Gastrocnemius medialis (tissue), 4 donors: ENCODE results near the gene ATL1. TPM values are rescaled to one million over a fixed set of nuclear protein-coding genes. Genes with fewer than 3 reads are reported as not detected.

ENCODE experiments used
- ATAC-seq, 2 donors: fragments of 150-250 bp; one replicate each; pipeline ENCODE4 v1.9.1; 2016
- DNase-seq, 2 donors: peaks; one replicate each; pipeline ENCODE4 v3.0.0-alpha.2; 2019
- H3K27ac ChIP-seq, 4 donors: fragments of 200-600 bp; sonication (generic); 1 replicate in 1 of 4; 2 replicates in 3 of 4; pipeline ENCODE4 v1.5.1; 2016 to 2018; ENCODE audit warnings: mild to moderate bottlenecking in 2 of 4, moderate library complexity in 1 of 4
- H3K27me3 ChIP-seq, 3 donors: fragments of 200-600 bp; sonication (generic) in 2 of 3; 1 replicate in 1 of 3; 2 replicates in 2 of 3; pipeline versions ENCODE4 v1.5.1 to v1.6.0; 2016 to 2019; ENCODE audit warnings: mild to moderate bottlenecking in 1 of 3, moderate library complexity in 1 of 3
- H3K36me3 ChIP-seq, 2 donors: fragments of 200-600 bp; sonication (generic) in 1 of 2; one replicate each; pipeline ENCODE4 v1.5.1; 2017 to 2018
- H3K4me1 ChIP-seq, 2 donors: fragments of 200-600 bp; sonication (generic) in 1 of 2; one replicate each; pipeline ENCODE4 v1.5.1; 2016 to 2017; ENCODE audit warnings: mild to moderate bottlenecking in 2 of 2
- H3K4me3 ChIP-seq, 4 donors: fragments of 200-600 bp; sonication (generic) in 3 of 4; 1 replicate in 1 of 4; 2 replicates in 3 of 4; pipeline ENCODE4 v1.5.1; 2016 to 2019; ENCODE audit warnings: mild to moderate bottlenecking in 2 of 4
- H3K9me3 ChIP-seq, 3 donors: fragments of 200-600 bp; sonication (generic) in 2 of 3; 1 replicate in 1 of 3; 2 replicates in 2 of 3; pipeline ENCODE4 v1.5.1; 2016 to 2019
- POLR2A ChIP-seq, 2 donors: fragments of 450-650 bp; IDR thresholded peaks; one replicate each; pipeline ENCODE4 v1.6.1; 2017; ENCODE audit warnings: antibody characterized with exemption in 2 of 2, mild to moderate bottlenecking in 2 of 2, moderate library complexity in 2 of 2
- in situ Hi-C, 4 donors: fragments of 200-750 bp; cut with MboI; loops; one replicate each; pipeline versions ENCODE4 v1.15.0 to v1.8.0; 2017; ENCODE audit warnings: low sequenced_read_pairs in 4 of 4
- intact Hi-C: fragments of 100-400 bp; cut with DNase I; formaldehyde crosslinking; loops from one replicate; pipeline ENCODE4 v1.15.1; 2023; ENCODE audit warnings: low total_unique reads
- total RNA-seq, 4 donors: library from RNA; depleted of rRNA; stranded (reverse); fragments of >200 nt; gene quantifications; one replicate each; pipeline versions ENCODE4 v1.1.0 to v1.2.3, GENCODE V29; 2016
- TF ChIP-seq, protein P1 (sequence below), 5 experiments: fragments of 450-650 bp in 3 of 5; fragments of 200-600 bp in 2 of 5; sonication (generic) in 2 of 5; IDR thresholded peaks in 4 of 5; conservative IDR thresholded peaks in 1 of 5; 1 replicate in 4 of 5; 2 replicates in 1 of 5; pipeline ENCODE4 v1.5.1; 2016 to 2019; ENCODE audit warnings: antibody characterized with exemption in 5 of 5, mild to moderate bottlenecking in 3 of 5, moderate library complexity in 3 of 5

ATL1 gene
- total RNA-seq, 4 donors from 2014 or later: 0.15 to 1.3 (median 0.58) TPM

DNA sequence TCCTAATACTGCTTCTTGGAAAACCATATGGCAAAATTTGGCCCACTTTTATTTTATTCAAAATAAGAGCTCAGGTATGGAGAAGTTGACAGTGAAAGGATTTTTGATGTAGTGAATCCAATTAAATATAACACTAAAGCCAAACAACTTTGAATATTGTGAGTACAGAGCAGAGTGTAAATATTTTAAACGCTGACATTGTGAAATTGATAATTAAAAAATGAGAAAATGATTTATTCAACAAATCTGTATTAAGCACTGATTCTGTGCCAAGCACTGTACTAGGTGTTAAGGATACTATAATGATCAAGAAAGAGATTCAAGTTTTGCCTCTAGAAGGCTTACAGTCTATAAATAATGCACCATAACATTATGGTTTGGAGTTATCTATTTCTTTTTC lies 50.5 kb downstream of the ATL1 start:
- in situ Hi-C loops (loop anchor here in 2 of 4 donors (10.0 kb wide), 2 partner anchors 104 to 164 kb away; no protein-coding TSS in a partner anchor), intact Hi-C loops (no loop called here)
- Histone ChIP-seq H3K4me1 (no peaks in the 10 kb centered on the region), H3K9me3 (no peaks in the 10 kb centered on the region), H3K27ac (no peak overlapping the region), H3K27me3 (no peaks in the 10 kb centered on the region), H3K4me3 (no peak overlapping the region), H3K36me3 (no peaks in the 10 kb centered on the region)
- TF ChIP-seq, protein P1, sequence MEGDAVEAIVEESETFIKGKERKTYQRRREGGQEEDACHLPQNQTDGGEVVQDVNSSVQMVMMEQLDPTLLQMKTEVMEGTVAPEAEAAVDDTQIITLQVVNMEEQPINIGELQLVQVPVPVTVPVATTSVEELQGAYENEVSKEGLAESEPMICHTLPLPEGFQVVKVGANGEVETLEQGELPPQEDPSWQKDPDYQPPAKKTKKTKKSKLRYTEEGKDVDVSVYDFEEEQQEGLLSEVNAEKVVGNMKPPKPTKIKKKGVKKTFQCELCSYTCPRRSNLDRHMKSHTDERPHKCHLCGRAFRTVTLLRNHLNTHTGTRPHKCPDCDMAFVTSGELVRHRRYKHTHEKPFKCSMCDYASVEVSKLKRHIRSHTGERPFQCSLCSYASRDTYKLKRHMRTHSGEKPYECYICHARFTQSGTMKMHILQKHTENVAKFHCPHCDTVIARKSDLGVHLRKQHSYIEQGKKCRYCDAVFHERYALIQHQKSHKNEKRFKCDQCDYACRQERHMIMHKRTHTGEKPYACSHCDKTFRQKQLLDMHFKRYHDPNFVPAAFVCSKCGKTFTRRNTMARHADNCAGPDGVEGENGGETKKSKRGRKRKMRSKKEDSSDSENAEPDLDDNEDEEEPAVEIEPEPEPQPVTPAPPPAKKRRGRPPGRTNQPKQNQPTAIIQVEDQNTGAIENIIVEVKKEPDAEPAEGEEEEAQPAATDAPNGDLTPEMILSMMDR (IDR thresholded peaks at IDR 0.05 in 4 of 5, conservative IDR thresholded peaks at IDR 0.05 in 1 of 5): no peak
- no peak for TF ChIP-seq POLR2A (IDR thresholded peaks at IDR 0.05)
- no peak for DNase-seq
- ATAC-seq: no peak

DNA sequence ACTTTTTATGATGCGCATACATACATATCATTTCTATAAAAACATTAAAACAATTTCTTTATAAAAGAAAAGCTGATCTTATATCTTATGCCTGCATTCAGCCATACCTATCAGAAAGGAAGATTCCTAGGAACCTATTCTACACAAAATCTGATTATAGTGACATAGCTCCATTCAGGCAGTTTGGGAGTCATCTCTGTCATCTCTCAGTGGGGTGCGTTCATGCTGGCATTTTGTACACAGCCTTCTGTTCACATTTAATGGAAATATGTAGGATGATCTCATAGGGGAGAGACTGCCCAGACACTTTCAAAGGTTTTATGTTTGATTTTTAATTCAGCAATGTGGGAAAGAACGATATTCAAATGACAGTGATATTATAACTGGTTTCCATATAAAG lies 52.9 kb downstream of the ATL1 start:
- H3K9me3 ChIP-seq: no peaks in the 10 kb centered on the region
- in situ Hi-C loops: loop anchor here in 2 of 4 donors (10.0 kb wide), 2 partner anchors 102 to 162 kb away; no protein-coding TSS in a partner anchor
- no peak overlapping the region for H3K4me3 ChIP-seq
- no peaks in the 10 kb centered on the region for H3K27me3 ChIP-seq
- no peaks in the 10 kb centered on the region for H3K4me1 ChIP-seq
- DNase-seq: no peak
- intact Hi-C loops: no loop called here
- no peak overlapping the region for H3K27ac ChIP-seq
- TF ChIP-seq, protein P1 (IDR thresholded peaks at IDR 0.05 in 4 of 5, conservative IDR thresholded peaks at IDR 0.05 in 1 of 5): no peak
- TF ChIP-seq POLR2A (IDR thresholded peaks at IDR 0.05): no peak
- ATAC-seq: no peak
- H3K36me3 ChIP-seq: no peaks in the 10 kb centered on the region

DNA sequence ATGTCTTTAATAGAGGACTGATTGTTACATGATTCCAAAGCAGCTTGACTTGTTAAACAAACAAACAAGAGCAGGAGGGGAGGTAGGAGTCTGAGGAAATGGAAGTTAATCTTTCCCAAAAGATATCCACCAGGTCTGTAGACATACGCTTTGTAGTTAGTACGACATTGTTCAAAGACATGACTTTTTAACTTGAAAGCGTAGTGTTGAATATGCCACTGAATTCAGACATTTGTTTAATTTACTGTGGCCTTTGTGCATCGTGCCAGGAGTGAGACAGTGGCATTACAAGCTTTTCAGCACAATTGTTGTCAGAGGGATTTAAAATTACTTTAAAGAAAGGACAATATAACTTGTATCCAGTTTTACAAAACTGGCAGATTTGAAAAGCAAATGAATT lies 55.1 kb downstream of the ATL1 start:
- TF ChIP-seq, protein P1 (IDR thresholded peaks at IDR 0.05 in 4 of 5, conservative IDR thresholded peaks at IDR 0.05 in 1 of 5): no peak
- no peak for TF ChIP-seq POLR2A (IDR thresholded peaks at IDR 0.05)
- DNase-seq (no peak), ATAC-seq (no peak)
- Histone ChIP-seq H3K36me3 (no peaks in the 10 kb centered on the region), H3K27me3 (no peaks in the 10 kb centered on the region), H3K4me1 (no peaks in the 10 kb centered on the region), H3K4me3 (no peak overlapping the region), H3K27ac (no peak overlapping the region), H3K9me3 (no peaks in the 10 kb centered on the region)
- intact Hi-C loops (loop anchor here (5.0 kb wide), 2 partner anchors 97 to 162 kb away; no protein-coding TSS in a partner anchor), in situ Hi-C loops (loop anchor here in 2 of 4 donors (10.0 kb wide), 2 partner anchors 100 to 160 kb away; no protein-coding TSS in a partner anchor)

DNA sequence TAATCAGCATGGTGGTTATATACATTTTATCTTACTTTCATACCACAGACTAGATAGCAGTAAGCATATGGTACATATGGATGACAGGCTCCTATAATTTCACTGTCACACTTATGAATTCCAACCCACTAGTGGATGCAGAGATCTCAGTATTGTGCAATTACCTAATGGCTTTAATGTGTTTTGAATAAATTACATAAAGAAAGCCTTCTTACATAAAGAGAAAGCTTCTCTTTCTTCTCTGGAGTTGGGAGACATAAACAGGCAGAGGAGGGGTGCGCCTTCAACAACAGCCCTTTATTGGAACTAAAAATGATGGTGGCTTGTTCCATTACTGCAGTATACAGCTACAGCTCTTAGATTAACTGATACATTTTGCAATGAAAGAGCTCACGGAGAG lies 55.6 kb downstream of the ATL1 start:
- in situ Hi-C loops (loop anchor here in 2 of 4 donors (10.0 kb wide), 2 partner anchors 99 to 159 kb away; no protein-coding TSS in a partner anchor), intact Hi-C loops (loop anchor here (5.0 kb wide), 2 partner anchors 97 to 162 kb away; no protein-coding TSS in a partner anchor)
- no peaks in the 10 kb centered on the region for H3K27me3 ChIP-seq
- ATAC-seq: no peak
- H3K4me3 ChIP-seq: no peak overlapping the region
- no peak for DNase-seq
- H3K4me1 ChIP-seq: no peaks in the 10 kb centered on the region
- H3K36me3 ChIP-seq: no peaks in the 10 kb centered on the region
- H3K27ac ChIP-seq: no peak overlapping the region
- TF ChIP-seq, protein P1 (IDR thresholded peaks at IDR 0.05 in 4 of 5, conservative IDR thresholded peaks at IDR 0.05 in 1 of 5): no peak
- TF ChIP-seq POLR2A (IDR thresholded peaks at IDR 0.05): no peak
- H3K9me3 ChIP-seq: no peaks in the 10 kb centered on the region
